H1 (cell line): Measurements from ENCODE around the gene LGR4. TPM values are rescaled to one million over a fixed set of nuclear protein-coding genes. Genes with fewer than 3 reads are reported as not detected.

ENCODE experiments used
- CTCF ChIA-PET: fragments of 300-600 bp; sonication (Branson Sonifier 250); formaldehyde crosslinking; loops from one replicate; lab custom pipeline; 2021; ENCODE audit not compliant: partially characterized antibody; lab: Charles Lee
- POLR2A ChIA-PET: fragments of 300-600 bp; sonication (Branson Sonifier 250); formaldehyde crosslinking; loops from one replicate; lab custom pipeline; 2021; ENCODE audit warnings: inconsistent platforms; ENCODE audit not compliant: partially characterized antibody; lab: Charles Lee
- DNase-seq, 2 experiments: peaks; one replicate each; pipeline versions ENCODE4 v3.0.0 to v3.0.0-alpha.2; 2010 to 2022; ENCODE audit warnings: low spot score in 2 of 2, low read depth in 1 of 2, mixed read lengths in 1 of 2
- FAIRE-seq: peaks from 2 replicates; lab custom pipeline; 2011; peaks lifted over from hg19 to GRCh38; lab: Jason Lieb, UNC
- H2AFZ ChIP-seq: 2 replicates; pipeline ENCODE4 v1.8.1; 2012; ENCODE audit warnings: low read length, inconsistent platforms
- H2AK5ac ChIP-seq: 2 replicates; pipeline ENCODE4 v1.6.1; 2013; ENCODE audit warnings: low read depth, low read length
- H2BK120ac ChIP-seq: replicated peaks from 2 replicates; pipeline ENCODE3; 2013; ENCODE audit warnings: low read depth, low read length, inconsistent platforms
- H2BK12ac ChIP-seq: 2 replicates; pipeline ENCODE4 v1.6.1; 2013; ENCODE audit warnings: low read depth, low read length
- H2BK15ac ChIP-seq: 2 replicates; pipeline ENCODE4 v1.6.1; 2013; ENCODE audit warnings: low read length
- H2BK20ac ChIP-seq: 2 replicates; pipeline ENCODE4 v1.6.1; 2013; ENCODE audit warnings: low read length
- H2BK5ac ChIP-seq: 2 replicates; pipeline ENCODE4 v1.6.1; 2013; ENCODE audit warnings: low read depth, low read length
- H3K14ac ChIP-seq: 2 replicates; pipeline ENCODE4 v1.6.1; 2013; ENCODE audit warnings: inconsistent platforms; ENCODE audit not compliant: insufficient read length
- H3K18ac ChIP-seq: 2 replicates; pipeline ENCODE4 v1.6.1; 2013; ENCODE audit warnings: low read length; ENCODE audit errors: extremely low read depth
- H3K23ac ChIP-seq: 2 replicates; pipeline ENCODE4 v1.6.1; 2013; ENCODE audit warnings: inconsistent platforms; ENCODE audit not compliant: insufficient read length
- H3K23me2 ChIP-seq: 2 replicates; pipeline ENCODE4 v1.6.1; 2013; ENCODE audit warnings: low read depth, low read length
- H3K27ac ChIP-seq: 2 replicates; pipeline ENCODE4 v1.6.1; 2011; ENCODE audit warnings: low read depth, low read length, inconsistent platforms
- H3K27me3 ChIP-seq, 4 experiments: replicated peaks in 1 of 4; 1 replicate in 1 of 4; 2 replicates in 3 of 4; pipeline versions ENCODE4 v1.6.1 to v1.8.1; 2011 to 2013; ENCODE audit warnings: low read length in 3 of 4, mild to moderate bottlenecking in 3 of 4, inconsistent platforms in 2 of 4, mixed read lengths in 2 of 4, moderate library complexity in 1 of 4; ENCODE audit not compliant: control insufficient read depth in 3 of 4, insufficient read depth in 3 of 4; ENCODE audit errors: extremely low read depth in 1 of 4
- H3K36me3 ChIP-seq, 4 experiments: 2 replicates each; pipeline versions ENCODE4 v1.6.1 to v1.8.1; 2011 to 2013; ENCODE audit warnings: mild to moderate bottlenecking in 4 of 4, low read length in 3 of 4, moderate library complexity in 2 of 4, control low read depth in 1 of 4, inconsistent platforms in 1 of 4; ENCODE audit not compliant: insufficient read depth in 4 of 4, control insufficient read depth in 2 of 4
- H3K4ac ChIP-seq: replicated peaks from 2 replicates; pipeline ENCODE3; 2013; ENCODE audit warnings: low read length, low read depth, mixed read lengths, inconsistent platforms; ENCODE audit not compliant: insufficient read length
- H3K4me1 ChIP-seq, 4 experiments: replicated peaks in 1 of 4; 1 replicate in 1 of 4; 2 replicates in 3 of 4; pipeline versions ENCODE4 v1.6.1 to v1.8.1; 2011 to 2013; ENCODE audit warnings: low read length in 3 of 4, inconsistent platforms in 2 of 4, mixed read lengths in 1 of 4; ENCODE audit not compliant: insufficient read depth in 4 of 4, control insufficient read depth in 3 of 4
- H3K4me2 ChIP-seq, 2 experiments: 2 replicates each; pipeline versions ENCODE4 v1.6.1 to v1.8.1; 2011 to 2013; ENCODE audit warnings: low read depth in 2 of 2, low read length in 2 of 2, control low read depth in 1 of 2, inconsistent platforms in 1 of 2, mild to moderate bottlenecking in 1 of 2; ENCODE audit not compliant: insufficient read depth in 1 of 2
- H3K4me3 ChIP-seq, 4 experiments: fragments of 200-600, 300-600 bp in 1 of 4; sonication (generic), shearing (Covaris generic), sonication (Bioruptor Twin) in 1 of 4; 2 replicates each; pipeline versions ENCODE4 v1.5.1 to v1.8.1; 2011 to 2016; ENCODE audit warnings: low read length in 4 of 4, low read depth in 3 of 4, control low read depth in 2 of 4, inconsistent platforms in 2 of 4, mild to moderate bottlenecking in 2 of 4, mixed read lengths in 1 of 4, moderate library complexity in 1 of 4; ENCODE audit not compliant: insufficient read depth in 2 of 4; ENCODE audit errors: extremely low read depth in 1 of 4
- H3K56ac ChIP-seq: replicated peaks from 2 replicates; pipeline ENCODE3; 2013; ENCODE audit warnings: low read depth, mild to moderate bottlenecking, mixed read lengths, low read length, inconsistent platforms; ENCODE audit not compliant: insufficient read length
- H3K79me1 ChIP-seq: 2 replicates; pipeline ENCODE4 v1.6.1; 2013; ENCODE audit warnings: low read depth, low read length, control low read depth
- H3K79me2 ChIP-seq, 2 experiments: 2 replicates each; pipeline versions ENCODE4 v1.6.1 to v1.8.1; 2012 to 2013; ENCODE audit warnings: low read length in 2 of 2, mild to moderate bottlenecking in 2 of 2, inconsistent platforms in 1 of 2; ENCODE audit not compliant: insufficient read depth in 2 of 2, control insufficient read depth in 1 of 2
- H3K9ac ChIP-seq, 4 experiments: replicated peaks in 1 of 4; 1 replicate in 1 of 4; 2 replicates in 3 of 4; pipeline versions ENCODE4 v1.6.1 to v1.8.1; 2011 to 2013; ENCODE audit warnings: low read depth in 3 of 4, low read length in 3 of 4, control low read depth in 2 of 4, mild to moderate bottlenecking in 2 of 4, moderate library complexity in 2 of 4, inconsistent platforms in 1 of 4; ENCODE audit errors: extremely low read depth in 1 of 4
- H3K9me3 ChIP-seq, 2 experiments: 2 replicates each; pipeline versions ENCODE4 v1.6.1 to v1.8.1; 2012 to 2013; ENCODE audit warnings: mild to moderate bottlenecking in 2 of 2, moderate library complexity in 2 of 2, control low read depth in 1 of 2, inconsistent platforms in 1 of 2, low read depth in 1 of 2, low read length in 1 of 2, mixed read lengths in 1 of 2; ENCODE audit not compliant: insufficient read depth in 2 of 2
- H4K20me1 ChIP-seq, 2 experiments: replicated peaks in 1 of 2; 2 replicates each; pipeline versions ENCODE3 to v1.8.1; 2011 to 2013; ENCODE audit warnings: inconsistent platforms in 2 of 2, low read length in 2 of 2, mild to moderate bottlenecking in 1 of 2; ENCODE audit not compliant: insufficient read depth in 2 of 2, control insufficient read depth in 1 of 2
- H4K5ac ChIP-seq: 2 replicates; pipeline ENCODE4 v1.6.1; 2013; ENCODE audit warnings: low read length, low read depth, mixed read lengths, inconsistent platforms; ENCODE audit not compliant: insufficient read length
- H4K8ac ChIP-seq: 2 replicates; pipeline ENCODE4 v1.8.0; 2013; ENCODE audit warnings: mild to moderate bottlenecking, moderate library complexity, low read length, inconsistent platforms; ENCODE audit not compliant: insufficient read depth; ENCODE audit errors: extremely low read depth
- H4K91ac ChIP-seq: replicated peaks from 2 replicates; pipeline ENCODE3; 2013; ENCODE audit warnings: low read length, mixed read lengths, inconsistent platforms; ENCODE audit not compliant: insufficient read length
- BCL11A ChIP-seq, 2 experiments: IDR thresholded peaks; one replicate each; pipeline ENCODE4 v1.6.1; 2011; ENCODE audit warnings: low read depth in 2 of 2, low read length in 2 of 2, mild to moderate bottlenecking in 2 of 2
- CBX8 ChIP-seq: fragments of 300-800, 300-1000 bp; sonication (generic); IDR thresholded peaks from 2 replicates; pipeline ENCODE4 v1.7.1; 2016; ENCODE audit warnings: low read depth, low read length, borderline replicate concordance
- EGR1 ChIP-seq: IDR thresholded peaks from 2 replicates; pipeline ENCODE4 v1.6.1; 2011; ENCODE audit warnings: low read depth, low read length, borderline replicate concordance
- JUN ChIP-seq: IDR thresholded peaks from 2 replicates; pipeline ENCODE4 v1.6.1; 2011; ENCODE audit warnings: low read depth, mild to moderate bottlenecking, improper control_type of control experiment, low read length
- NRF1 ChIP-seq: IDR thresholded peaks from 2 replicates; pipeline ENCODE4 v1.6.1; 2011; ENCODE audit warnings: mild to moderate bottlenecking, low read depth, low read length, improper control_type of control experiment
- RAD21 ChIP-seq, 2 experiments: IDR thresholded peaks in 1 of 2; conservative IDR thresholded peaks in 1 of 2; 2 replicates each; pipeline ENCODE4 v1.6.1; 2011; ENCODE audit warnings: low read depth in 2 of 2, low read length in 2 of 2, improper control_type of control experiment in 1 of 2, inconsistent platforms in 1 of 2, mild to moderate bottlenecking in 1 of 2, moderate library complexity in 1 of 2
- SIN3A ChIP-seq, 2 experiments: IDR thresholded peaks in 1 of 2; conservative IDR thresholded peaks in 1 of 2; 2 replicates each; pipeline ENCODE4 v1.6.1; 2011 to 2012; ENCODE audit warnings: low read length in 2 of 2, improper control_type of control experiment in 1 of 2, low read depth in 1 of 2, mild to moderate bottlenecking in 1 of 2
- SIX5 ChIP-seq: IDR thresholded peaks from 2 replicates; pipeline ENCODE4 v1.6.1; 2011; ENCODE audit warnings: mild to moderate bottlenecking, low read depth, low read length
- SP2 ChIP-seq: IDR thresholded peaks from 2 replicates; pipeline ENCODE4 v1.6.1; 2012; ENCODE audit warnings: mild to moderate bottlenecking, low read length, inconsistent platforms
- SUZ12 ChIP-seq: fragments of 200-600 bp; sonication (generic); IDR thresholded peaks from 2 replicates; pipeline ENCODE4 v1.6.1; 2012; ENCODE audit warnings: mild to moderate bottlenecking, inconsistent platforms, low read length, moderate library complexity, mixed read lengths
- WGBS, 2 experiments: shearing (Covaris generic) in 1 of 2; methylation state at CpG; one replicate each; pipeline versions ENCODE4 v1.1.6 to v1.1.7; 2013 to 2015; ENCODE audit warnings: low lambda C conversion rate in 2 of 2, mixed read lengths in 2 of 2, inconsistent platforms in 1 of 2, low coverage in 1 of 2, missing lambda C conversion rate in 1 of 2; ENCODE audit not compliant: insufficient replicate concordance in 2 of 2, insufficient coverage in 1 of 2, insufficient read length in 1 of 2; ENCODE audit errors: extremely low coverage in 1 of 2, missing lambda C conversion rate in 1 of 2; 5-methylcytosine and 5-hydroxymethylcytosine counted together
- polyA plus RNA-seq, 7 experiments: library from polyadenylated mRNA; depleted of rRNA in 3 of 7; stranded (reverse) in 5 of 7; unstranded in 2 of 7; fragments of >200 nt in 5 of 7; fragments of 200-250 nt in 2 of 7; gene quantifications; 1 replicate in 5 of 7; 2 replicates in 1 of 7; 4 replicates in 1 of 7; pipeline versions ENCODE4 v1.2.1 to v1.2.3, GENCODE V29; 2011 to 2013; ENCODE audit warnings: missing spikeins in 2 of 7, mixed read lengths in 2 of 7
- total RNA-seq: library from RNA; stranded (reverse); fragmentation: NEBNext Ultra II Directional; extraction: Animal tissue kit (Norgen Biotek cat#: 25700); gene quantifications from 2 replicates; pipeline ENCODE4 v1.2.1, GENCODE V29; 2021
- TF ChIP-seq, protein P1 (sequence below): IDR thresholded peaks from 2 replicates; pipeline ENCODE4 v1.6.1; 2012; ENCODE audit warnings: low read length, inconsistent platforms

The LGR4 gene
- total and polyA plus RNA-seq, 2 of the 8 experiments (the other 6 are each of a cell fraction or from before 2014, with no cell fraction given): 26.6 to 61.7 TPM

DNA sequence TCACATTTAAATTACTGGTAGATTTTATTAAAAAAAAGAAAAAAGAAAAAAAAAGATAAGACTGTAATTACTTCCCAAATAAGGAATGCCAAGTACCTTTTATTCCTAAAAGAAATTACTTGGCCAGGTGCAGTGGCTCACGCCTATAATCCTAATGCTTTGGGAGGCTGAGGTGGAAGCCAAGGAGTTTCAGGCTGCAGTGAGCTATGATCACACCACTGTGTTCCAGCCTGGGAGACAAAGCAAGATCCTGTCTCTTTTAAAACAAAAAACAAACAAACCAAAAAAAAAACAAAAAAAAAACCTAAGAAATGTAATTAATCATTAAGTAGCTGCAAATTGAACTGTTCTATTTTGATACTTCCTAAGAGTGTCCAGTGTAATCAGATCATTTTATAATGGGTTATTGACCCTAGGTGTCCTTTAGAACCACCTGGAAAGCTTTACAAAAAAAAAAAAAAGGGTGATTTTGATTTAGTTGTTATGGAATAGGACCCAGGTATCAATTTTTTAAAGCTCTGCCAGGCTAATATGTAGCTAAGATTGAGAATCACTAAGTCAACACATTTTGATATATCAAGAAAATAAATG is 23.2 kb upstream of the LGR4 start:
- Histone ChIP-seq H2AFZ (no peak overlapping the region), H3K27me3 (no peaks in the 10 kb centered on the region), H3K4ac (no peak overlapping the region), H4K20me1 (peaks cover 0 to 3% of the 10 kb centered on the region in 2 experiments), H2BK12ac (no peak overlapping the region), H3K23me2 (no peaks in the 10 kb centered on the region), H3K27ac (no peak overlapping the region), H2BK15ac (no peak overlapping the region), H3K9me3 (no peaks in the 10 kb centered on the region), H2BK20ac (no peak overlapping the region), H4K8ac (no peak overlapping the region), H3K4me1 (no peaks in the 10 kb centered on the region), H4K91ac (no peak overlapping the region), H3K4me3 (no peak overlapping the region), H3K79me2 (peaks cover 0 to 16% of the 10 kb centered on the region in 2 experiments; a peak in 1 of 4 replicates), H3K56ac (no peak overlapping the region), H2AK5ac (no peak overlapping the region), H3K9ac (no peak overlapping the region), H2BK5ac (no peak overlapping the region), H2BK120ac (no peak overlapping the region), H3K23ac (no peak overlapping the region), H4K5ac (no peak overlapping the region), H3K36me3 (peaks cover 9 to 58% (median 23%) of the 10 kb centered on the region in 4 experiments), H3K79me1 (no peaks in the 10 kb centered on the region), H3K14ac (no peak overlapping the region), H3K18ac (no peak overlapping the region), H3K4me2 (no peak overlapping the region)
- FAIRE-seq (no peak), DNase-seq (no peak)
- CTCF ChIA-PET: interaction anchor here (0.6 to 6.4 kb wide), 9 partner anchors 11 to 1937 kb away, joined by 3 to 86 read pairs (median 3); no protein-coding TSS in a partner anchor
- POLR2A ChIA-PET: interaction anchor here (0.6 to 1.7 kb wide), 4 partner anchors 8 to 270 kb away, joined by 3 to 5 read pairs (median 4); no protein-coding TSS in a partner anchor
- WGBS, 2 experiments: 89% methylated on average over 1 of the region's 1 CpG; no CpG with 5 or more reads in 1 of the 2 experiments
- no peak for TF ChIP-seq RAD21 (IDR thresholded peaks at IDR 0.05 in 1 of 2, conservative IDR thresholded peaks at IDR 0.05 in 1 of 2; ENCODE audit: low read depth in 2 of 2, low read length in 2 of 2)
- no peak for TF ChIP-seq SP2
- TF ChIP-seq NRF1: no peak
- no peak for TF ChIP-seq SIN3A (conservative IDR thresholded peaks at IDR 0.05 in 1 of 2, IDR thresholded peaks at IDR 0.05 in 1 of 2; ENCODE audit: low read depth in 1 of 2, low read length in 2 of 2)
- TF ChIP-seq SIX5: no peak
- TF ChIP-seq SUZ12: no peak
- no peak for TF ChIP-seq BCL11A (IDR thresholded peaks at IDR 0.05; ENCODE audit: low read depth in 2 of 2, low read length in 2 of 2)
- no peak for TF ChIP-seq CBX8
- TF ChIP-seq, protein P1, sequence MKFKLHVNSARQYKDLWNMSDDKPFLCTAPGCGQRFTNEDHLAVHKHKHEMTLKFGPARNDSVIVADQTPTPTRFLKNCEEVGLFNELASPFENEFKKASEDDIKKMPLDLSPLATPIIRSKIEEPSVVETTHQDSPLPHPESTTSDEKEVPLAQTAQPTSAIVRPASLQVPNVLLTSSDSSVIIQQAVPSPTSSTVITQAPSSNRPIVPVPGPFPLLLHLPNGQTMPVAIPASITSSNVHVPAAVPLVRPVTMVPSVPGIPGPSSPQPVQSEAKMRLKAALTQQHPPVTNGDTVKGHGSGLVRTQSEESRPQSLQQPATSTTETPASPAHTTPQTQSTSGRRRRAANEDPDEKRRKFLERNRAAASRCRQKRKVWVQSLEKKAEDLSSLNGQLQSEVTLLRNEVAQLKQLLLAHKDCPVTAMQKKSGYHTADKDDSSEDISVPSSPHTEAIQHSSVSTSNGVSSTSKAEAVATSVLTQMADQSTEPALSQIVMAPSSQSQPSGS: no peak
- TF ChIP-seq JUN: no peak
- TF ChIP-seq EGR1: no peak
